Fibroblast of pulmonary artery (primary cell): ENCODE measurements around the gene CCNG2.
"Not testable (repeated sequence)": the region's sequence is repeated elsewhere in the genome, so short reads cannot be mapped to it uniquely, and the experiment has no call there.

Experiments used
- DNase-seq: peaks from one replicate; pipeline ENCODE4 v3.0.0-alpha.2; 2010; ENCODE audit warnings: low read depth
- H3K4me3 ChIP-seq: replicated peaks from 2 replicates; pipeline ENCODE4 v1.5.1; 2011; ENCODE audit warnings: low read depth, mild to moderate bottlenecking, control low read depth, low read length, moderate library complexity
- CTCF ChIP-seq: IDR thresholded peaks from 2 replicates; pipeline ENCODE4 v1.5.1; 2011; ENCODE audit warnings: mild to moderate bottlenecking, control low read depth, low read length, inconsistent platforms; ENCODE audit errors: missing control alignments

The CCNG2 gene

GRCh38 chr4:77132652-77133312 lies 24.2 kb upstream of the CCNG2 start:
- no peak overlapping the region for H3K4me3 ChIP-seq
- no peak for TF ChIP-seq CTCF
- DNase-seq = no peak

GRCh38 chr4:77137448-77137847 lies 19.6 kb upstream of the CCNG2 start:
- not testable (repeated sequence) for H3K4me3 ChIP-seq, DNase-seq

GRCh38 chr4:77141964-77142645 lies 14.9 kb upstream of the CCNG2 start:
- no peak for DNase-seq
- H3K4me3 ChIP-seq = no peak overlapping the region
- TF ChIP-seq CTCF = no peak

DNA sequence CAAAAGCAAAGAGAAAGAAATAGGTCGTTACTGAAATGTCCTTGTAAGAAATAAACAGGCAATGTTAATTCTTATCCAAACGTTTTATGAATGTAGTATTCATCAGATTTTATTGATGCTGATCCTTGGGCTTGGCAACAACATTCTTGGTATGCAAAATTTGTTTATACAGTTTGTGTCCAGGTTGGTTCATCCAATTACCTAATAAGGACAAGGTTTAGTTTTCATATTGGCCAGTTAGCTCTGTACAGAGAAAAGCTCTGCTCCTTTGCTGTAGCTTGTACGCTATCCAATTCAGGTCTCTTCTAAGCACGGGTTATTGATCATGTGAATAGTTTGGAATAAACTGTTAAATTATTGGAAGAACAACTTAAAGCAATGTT lies 14.4 kb upstream of the CCNG2 start:
- no peak for TF ChIP-seq CTCF
- H3K4me3 ChIP-seq = no peak overlapping the region
- no peak for DNase-seq

DNA sequence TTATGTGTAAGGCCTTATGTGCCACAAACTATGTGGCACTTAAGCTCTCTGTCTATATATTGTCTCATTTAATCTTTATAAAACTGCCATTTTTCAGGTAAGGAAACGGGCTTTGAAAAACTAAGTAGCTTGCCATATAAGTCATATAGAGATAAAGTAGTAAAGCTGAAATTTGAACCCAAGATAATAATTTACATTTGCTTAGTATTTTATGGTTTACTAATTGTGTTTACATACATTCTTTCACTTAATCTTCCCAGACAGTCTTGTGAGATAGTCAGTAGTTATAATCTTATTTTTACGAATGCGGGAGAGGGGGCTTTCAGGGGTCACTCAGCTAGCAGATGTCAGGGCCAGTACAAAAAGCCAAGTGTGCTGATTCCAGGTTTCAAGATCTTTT lies 13.9 kb upstream of the CCNG2 start:
- no peak overlapping the region for H3K4me3 ChIP-seq
- DNase-seq = no peak
- no peak for TF ChIP-seq CTCF

DNA sequence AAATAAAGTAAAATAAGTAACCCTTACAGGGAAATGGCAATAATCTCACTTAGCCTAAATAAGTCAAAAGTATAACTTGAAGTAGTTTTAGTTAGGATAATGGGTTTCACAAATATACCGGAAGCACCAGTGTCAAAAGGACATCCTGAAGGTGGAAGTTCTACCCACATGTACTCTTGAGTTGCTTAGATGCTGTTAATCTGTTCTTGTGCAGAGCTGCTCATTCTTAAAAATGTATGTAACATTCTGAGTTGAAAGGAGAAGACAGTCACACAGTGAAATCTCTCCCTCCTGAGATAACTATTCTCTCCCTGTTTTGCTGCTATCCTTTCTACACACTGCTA lies 11.2 kb upstream of the CCNG2 start:
- H3K4me3 ChIP-seq = no peak overlapping the region
- no peak for DNase-seq

More for the DNA sequence above, 11.2 kb upstream of the CCNG2 start:
- TF ChIP-seq CTCF = no peak
